ENCODE data around the gene NCAM1.
"Not testable (repeated sequence)": the region's sequence is repeated elsewhere in the genome, so short reads cannot be mapped to it uniquely, and the experiment has no call there.

Gene NCAM1

DNA sequence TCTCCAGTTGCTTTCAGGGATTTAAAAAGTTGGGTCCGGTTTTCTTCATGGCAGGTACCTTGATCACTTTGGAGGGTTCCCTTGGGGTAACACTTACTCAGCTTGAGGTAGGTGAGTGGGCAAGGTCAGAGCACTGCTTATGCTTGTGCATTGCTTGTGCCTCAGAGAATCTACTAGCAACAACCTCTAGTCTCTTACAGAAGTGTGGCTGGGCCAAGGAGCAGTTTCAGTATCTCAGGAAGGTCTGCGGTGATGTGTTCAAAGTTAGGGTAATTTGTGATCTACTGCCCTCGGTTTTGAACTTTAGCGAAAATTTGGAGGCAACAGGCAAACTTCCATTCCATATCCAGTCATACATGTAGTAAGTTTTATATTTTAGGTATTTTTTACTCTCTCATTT is 62.8 kb downstream of the NCAM1 start:
- DNase-seq, result no peak

DNA sequence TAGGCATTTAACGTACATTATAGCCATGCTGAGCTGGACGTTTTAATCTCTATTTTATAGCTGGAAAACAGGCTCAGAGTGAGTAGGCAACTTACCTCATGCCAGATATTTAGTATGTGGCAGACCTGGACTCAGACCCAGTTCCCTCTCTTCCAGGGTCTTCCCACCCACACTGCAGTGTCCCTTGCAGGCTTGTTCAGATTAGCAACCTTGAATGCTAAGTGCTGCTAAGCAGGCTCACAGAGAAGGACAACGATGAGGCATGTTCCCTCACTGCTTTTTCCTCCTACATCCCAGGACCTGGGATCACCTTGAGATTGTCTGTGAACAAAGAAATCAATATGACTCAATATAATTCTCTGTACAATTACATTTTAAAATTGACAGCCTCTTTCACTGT is 65.6 kb downstream of the NCAM1 start:
- DNase-seq, result peak; percentile 39

GRCh38 chr11:113034576-113034975 is 73.4 kb downstream of the NCAM1 start:
- no peak for DNase-seq

DNA sequence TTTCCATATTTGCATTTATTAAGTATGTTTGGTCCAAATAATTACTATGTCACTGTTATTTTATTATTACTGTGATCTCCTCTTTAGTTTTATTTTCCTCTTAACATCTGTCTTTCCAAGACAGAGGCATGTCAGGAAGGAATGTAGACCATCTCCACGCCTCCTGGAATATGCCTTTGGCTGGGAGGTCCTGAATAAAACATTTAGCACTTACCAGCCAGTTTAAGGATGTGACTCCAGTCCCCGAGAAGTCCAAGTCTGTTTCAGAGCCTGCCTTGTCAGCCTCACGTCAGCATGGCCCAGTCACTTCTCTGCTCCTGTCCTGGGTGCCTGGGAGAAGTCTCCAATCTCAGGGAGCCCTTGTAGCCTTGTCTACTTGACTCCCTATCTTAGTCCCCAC is 74.5 kb downstream of the NCAM1 start:
- DNase-seq, result no peak

GRCh38 chr11:113043698-113044097 is 82.5 kb downstream of the NCAM1 start:
- no peak for DNase-seq

GRCh38 chr11:113045146-113045545 is 83.9 kb downstream of the NCAM1 start:
- DNase-seq, result no peak

DNA sequence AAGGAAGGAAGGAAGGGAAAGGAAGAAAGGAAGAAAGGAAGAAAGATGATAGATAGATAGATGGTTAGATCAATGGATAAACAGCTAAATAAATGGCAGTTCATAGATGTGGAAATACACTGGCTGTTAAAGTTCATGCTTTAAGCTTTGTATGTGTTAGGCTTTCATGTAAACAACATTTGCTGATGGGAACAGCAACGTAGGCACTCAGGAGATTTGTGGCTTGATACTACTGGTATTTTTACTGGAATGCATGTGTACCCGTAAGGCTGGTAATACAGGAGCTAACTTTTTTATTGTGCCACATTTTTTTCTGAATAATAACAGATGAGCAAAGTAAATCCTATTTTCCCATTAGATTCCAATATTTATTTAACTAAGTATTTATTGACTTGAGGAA is 85.6 kb downstream of the NCAM1 start:
- DNase-seq, result no peak

- DNase-seq, result no peak
Observed at GRCh38 chr11:113048820-113049768, 87.9 kb downstream of the NCAM1 start.

DNA sequence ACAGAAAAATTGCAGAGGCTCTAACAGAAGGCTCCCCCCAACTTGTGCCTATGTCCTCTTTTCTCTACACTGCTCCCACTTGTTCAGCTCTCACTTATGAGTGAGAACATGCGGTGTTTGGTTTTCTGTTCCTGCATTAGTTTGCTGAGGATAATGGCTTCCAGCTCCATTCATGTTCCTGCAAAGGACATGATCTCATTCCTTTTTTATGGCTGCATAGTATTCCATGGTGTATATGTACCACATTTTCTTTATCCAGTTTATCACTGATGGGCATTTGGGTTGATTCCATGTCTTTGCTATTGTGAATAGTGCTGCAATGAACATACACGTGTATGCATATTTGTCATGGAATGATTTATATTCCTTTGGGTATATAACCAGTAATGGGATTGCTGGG is 91.8 kb downstream of the NCAM1 start:
- not testable (repeated sequence) for DNase-seq

DNA sequence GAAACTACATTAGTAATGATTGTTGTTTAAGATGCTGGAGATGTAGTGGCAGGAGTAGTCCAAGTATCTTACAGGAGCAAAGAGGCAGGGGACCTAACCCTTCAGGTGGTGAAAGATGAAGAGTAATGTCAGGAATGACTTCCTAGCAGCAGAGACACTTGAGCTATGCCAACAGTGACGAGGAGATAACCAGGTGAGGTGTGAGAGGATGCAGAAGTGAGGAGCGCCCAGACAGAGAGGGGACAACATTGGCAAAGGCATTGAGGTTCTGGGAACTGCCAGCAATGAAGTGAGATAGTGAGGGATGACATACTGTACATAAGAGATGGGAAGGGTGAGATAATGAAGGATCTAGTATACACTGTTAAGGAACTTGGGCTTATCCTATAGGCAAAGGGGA is 95.8 kb downstream of the NCAM1 start:
- no peak for DNase-seq

DNA sequence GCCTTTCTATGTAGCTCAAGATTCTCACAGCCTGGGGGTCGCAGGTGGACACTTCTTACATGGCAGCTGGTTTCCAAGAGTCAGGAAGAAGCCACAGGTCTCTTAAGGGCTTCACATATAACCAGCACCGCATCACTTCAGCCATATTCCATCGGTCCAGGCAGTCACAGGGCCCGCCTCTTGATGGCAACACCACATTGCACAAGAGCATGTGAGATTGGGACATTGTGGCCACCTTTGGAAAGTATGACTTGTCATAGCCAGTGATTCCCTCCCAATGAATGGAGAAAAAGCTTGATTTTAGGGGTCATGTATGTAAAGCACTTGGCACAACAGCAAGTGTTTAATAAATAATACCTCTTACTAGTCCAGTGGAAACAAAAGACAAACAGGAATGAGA is 98.3 kb downstream of the NCAM1 start:
- no peak for DNase-seq

GRCh38 chr11:113065330-113065729 is 104.1 kb downstream of the NCAM1 start:
- no peak for DNase-seq

- DNase-seq, result no peak
Observed at GRCh38 chr11:113072237-113072858, 111.1 kb downstream of the NCAM1 start.

- no peak for DNase-seq
Observed at GRCh38 chr11:113073290-113073953, 112.2 kb downstream of the NCAM1 start.

DNA sequence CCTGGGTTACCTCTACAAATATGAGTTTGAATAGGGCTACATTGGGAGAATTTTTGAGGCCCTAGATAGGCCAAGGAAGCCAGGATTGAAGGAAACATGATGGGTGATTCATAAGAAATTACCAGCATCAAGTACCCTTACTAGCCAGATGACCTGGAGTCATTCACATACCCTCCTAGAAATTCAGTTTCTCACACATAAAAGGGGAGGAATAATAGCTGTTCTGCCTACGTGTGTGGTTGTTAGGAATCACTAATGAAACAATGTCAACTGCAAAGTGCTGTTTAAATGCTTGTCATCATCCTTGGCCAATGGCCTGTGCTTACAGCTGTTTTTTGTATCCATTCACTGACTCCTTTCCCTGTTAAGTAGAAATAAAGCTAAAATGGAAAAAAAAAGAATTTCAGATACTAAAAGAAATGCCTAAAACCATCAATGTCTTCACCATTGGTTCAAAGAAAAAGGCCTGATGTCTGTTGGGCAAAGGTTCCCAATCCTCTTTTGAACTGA is 114.4 kb downstream of the NCAM1 start:
- DNase-seq, result no peak

GRCh38 chr11:113077379-113077778 is 116.2 kb downstream of the NCAM1 start:
- no peak for DNase-seq

GRCh38 chr11:113082341-113082955 is 121.2 kb downstream of the NCAM1 start:
- no peak for DNase-seq

- DNase-seq, result no peak
Observed at GRCh38 chr11:113083571-113083970, 122.4 kb downstream of the NCAM1 start.

- DNase-seq, result no peak
Observed at GRCh38 chr11:113084297-113084696, 123.1 kb downstream of the NCAM1 start.

DNA sequence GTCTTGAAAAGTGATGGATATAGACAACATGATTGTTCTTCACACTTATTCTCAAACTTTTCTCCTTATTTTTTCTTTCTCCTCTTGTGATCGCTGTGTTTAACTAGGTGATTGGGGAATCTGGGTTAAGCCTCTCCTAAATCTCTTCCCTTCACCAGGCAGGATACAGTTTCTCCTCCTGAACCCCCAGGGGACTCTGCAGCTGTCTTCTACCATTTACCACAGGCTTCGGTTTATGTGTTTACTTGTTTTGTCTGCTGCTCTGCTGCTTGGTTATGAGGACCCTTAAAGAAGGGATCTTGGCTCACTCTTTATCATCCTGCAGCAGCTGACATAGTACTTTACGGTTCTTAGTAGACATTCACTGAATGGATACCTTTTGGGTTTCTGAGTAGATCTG is 124.2 kb downstream of the NCAM1 start:
- peak; percentile 55 for DNase-seq

- no peak for DNase-seq
Observed at GRCh38 chr11:113087706-113088105, 126.5 kb downstream of the NCAM1 start.

DNA sequence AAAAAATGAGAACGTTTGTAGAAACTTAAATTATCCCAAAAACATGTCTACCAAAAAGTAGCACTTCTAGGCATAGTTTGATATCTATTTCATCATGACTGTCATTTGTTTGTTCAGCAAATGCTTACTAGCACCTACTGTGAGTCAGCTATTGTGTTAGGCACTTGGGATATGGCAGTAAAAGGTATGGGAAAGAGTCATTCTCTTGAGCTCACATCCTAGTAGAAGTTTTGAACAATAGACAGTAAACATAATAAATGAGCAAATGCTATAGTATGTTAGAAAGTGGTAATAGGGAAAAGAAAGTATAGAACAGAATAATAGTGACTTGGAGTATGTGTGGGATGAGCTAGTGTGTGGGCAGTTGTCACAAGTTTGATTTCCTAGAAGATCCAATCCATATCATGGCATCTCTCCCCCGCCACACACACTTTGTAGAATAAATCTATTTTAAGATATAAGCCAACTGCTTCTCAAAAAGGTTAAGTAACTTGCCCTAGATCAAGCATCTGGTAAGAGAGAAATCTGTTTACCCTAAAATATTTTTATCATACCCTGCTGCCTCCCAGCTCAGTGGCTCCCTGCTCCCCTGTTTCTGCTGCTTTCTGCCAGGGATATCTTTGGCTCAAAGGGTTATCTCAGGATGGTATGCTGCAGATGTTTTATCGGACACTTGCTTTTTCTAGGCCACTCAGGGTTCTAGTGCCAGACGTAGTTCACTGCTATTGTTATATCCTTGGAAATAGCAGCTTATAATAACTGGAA is 129.7 kb downstream of the NCAM1 start:
- no peak for DNase-seq

DNA sequence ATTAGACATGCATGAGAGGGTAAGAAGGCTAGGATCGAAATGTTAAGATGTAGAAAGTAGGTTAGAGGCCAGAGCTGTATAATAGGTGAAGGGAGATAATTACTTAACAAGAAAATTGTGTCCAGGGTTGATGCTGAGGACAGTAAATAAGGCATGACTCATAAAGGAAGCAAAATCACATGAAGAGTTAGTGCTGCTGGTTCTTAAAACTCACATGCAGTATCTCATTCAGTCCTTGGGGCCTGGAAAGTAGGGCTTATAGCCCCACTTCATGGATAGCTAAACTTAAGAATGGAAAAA is 130.2 kb downstream of the NCAM1 start:
- no peak for DNase-seq

All from NCI-H82 (cell line).